ENCODE measurements around the gene TECTA.

TECTA gene

DNA sequence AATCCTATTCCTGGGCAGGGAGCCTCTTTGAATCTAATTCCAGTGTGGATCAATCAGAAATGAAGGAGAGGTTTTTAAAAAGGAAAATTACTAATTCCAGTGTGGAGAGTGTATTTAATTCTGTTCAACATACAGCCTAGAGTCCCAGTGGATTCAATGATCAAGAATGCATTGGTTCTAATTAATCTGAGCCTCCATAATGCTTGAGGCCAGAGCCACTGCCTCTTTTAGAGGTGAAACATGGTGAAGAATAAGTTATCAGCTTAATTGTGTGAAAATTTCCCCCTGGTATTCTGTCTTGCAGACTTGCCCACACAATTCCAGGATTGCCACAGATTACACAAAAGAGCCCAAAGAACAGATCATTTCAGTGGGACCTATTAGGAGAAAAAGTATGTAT is 87.7 kb downstream of the TECTA start:
- DNase-seq (ENCODE audit: low spot score): no peak

DNA sequence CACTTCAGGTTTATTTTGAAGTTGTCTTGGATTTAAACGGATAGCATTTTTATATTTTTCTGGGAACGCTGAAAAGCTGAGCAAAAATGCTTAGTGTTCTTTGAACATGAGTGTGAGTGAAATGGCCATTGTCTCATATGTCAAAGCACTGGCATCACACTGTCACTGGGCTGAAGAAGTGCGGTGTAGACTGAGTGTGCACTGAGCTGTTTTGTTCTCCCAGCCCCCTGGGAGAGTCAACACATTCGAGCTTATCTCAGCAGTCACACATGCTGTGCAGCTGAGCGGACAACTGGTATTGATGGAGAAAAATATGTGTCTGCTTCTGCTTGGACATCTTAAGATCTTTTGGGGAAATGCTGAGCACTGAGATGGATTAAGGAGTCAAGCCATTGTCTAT is 90.8 kb downstream of the TECTA start:
- no peak for DNase-seq (ENCODE audit: low spot score)

DNA sequence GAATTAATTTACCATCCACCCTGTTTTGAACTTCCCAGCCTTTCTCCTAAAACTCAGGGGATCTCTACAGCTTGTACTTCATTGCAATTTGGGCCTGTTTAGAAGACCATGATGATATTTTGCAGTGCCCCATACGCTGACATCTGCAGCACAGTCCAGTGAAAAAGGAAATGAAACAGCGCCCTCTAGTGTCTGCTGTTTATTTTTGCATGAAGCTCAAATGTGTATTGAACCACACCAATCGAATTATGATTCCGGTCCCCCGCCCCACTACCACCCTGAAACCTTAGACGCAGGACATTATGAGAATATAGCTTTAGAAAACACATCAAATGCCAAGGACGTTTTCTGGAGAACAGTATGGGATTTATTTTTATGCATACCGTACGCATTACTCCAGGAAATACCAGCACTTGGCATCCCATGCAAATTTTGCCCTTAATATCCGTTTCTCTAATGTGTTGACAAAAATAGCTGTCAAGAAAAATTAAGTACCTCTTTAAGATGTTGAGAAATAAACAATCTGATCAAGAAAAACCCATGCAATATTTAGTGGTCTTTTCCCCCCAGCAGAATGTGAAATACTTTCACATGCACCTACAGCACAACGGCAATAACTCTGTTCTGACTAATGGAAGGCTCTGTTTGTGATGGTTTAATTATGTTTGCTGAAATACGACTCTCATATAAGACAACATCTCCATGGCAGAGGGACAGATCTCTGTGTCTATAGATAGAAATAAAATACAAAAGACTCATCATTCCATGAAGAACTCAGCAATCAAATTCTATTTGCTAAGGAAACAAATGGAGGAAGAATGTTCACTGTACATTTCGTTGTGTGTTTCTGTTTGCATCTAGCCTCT is 93.9 kb downstream of the TECTA start:
- DNase-seq (ENCODE audit: low spot score): peak; percentile 47

DNA sequence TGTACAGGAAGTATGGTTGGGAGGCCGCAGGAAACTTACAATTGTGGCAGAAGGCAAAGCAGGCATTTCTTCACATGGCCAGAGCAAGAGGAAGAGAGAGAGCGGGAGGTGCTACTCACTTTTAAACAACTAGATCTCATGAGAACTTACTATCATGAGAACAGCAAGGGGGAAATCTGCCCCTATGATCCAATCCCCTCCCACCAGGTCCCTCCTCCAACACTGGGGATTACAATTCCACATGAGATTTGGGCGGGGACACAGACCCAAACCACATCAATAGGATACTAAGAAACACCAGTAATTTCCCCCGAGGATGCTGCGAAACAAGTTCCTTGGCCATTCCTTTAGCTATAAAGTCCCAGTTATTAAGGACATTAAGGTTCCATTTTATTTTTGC is 97.4 kb downstream of the TECTA start:
- no peak for DNase-seq (ENCODE audit: low spot score)

DNA sequence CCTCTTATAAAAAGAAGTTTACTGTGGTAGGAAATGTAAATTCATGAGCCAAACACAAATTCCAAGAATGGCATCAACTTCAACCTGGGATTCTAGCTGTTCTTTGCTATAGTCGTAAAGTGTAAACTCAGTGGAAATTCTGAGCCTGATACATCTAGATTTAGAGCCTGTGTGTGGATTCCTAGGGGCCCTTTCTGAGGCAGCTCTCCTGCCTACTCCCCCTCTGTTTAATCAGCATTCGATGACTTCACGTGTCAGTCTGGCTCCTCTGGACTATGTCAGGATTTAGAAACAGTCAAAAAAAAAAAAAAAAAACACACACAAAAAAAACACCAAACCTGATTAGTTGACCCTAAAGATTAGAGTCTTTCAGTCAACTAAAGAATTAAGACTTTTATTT is 98.5 kb downstream of the TECTA start:
- DNase-seq (ENCODE audit: low spot score): no peak

DNA sequence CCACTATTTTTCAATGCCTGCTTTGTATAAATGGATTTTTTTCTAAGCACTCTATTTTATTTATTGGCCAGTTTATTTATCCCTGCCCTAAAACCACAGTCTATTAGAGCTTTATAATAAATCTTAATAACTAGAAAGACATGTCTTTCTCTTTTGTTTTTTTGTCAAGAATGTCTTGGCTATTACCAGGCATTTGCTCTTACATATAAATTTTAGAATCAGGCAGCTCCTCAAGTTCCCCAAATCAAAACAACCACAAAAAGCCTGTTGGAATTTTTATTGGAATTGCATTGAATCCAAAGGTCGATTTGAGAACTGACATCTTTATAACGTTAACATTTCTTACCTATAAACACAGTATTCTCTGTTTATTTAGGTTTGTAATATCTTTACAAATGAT is 105.8 kb downstream of the TECTA start:
- DNase-seq (ENCODE audit: low spot score): no peak

DNA sequence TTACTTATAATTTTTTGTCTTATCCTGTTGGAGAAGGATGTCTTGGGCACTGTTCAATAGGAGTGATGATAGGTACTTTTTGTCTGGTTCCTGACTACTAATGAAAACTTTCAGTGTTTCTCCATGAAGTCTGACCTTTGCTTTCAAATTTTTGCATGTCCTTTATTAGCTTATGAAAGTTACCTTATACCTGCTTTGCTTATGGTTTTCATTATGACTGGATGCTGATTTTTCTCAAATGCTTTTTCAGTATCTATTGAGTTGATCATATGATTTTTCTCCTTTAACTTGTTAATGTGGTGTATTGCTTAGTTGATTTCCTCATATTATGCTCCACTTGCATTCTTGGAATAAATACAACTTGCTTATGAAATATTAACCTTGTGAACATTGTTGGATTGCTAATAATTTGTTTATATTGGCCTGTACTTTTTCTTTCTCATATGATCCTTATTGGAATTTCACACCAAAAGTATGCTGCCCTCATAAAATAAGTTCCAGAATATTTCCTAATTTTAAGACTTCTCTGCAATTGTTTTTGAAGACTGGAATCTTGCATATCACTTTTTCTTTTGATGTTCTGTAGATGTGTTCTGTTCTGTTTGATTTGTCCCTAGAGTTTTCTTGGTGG is 106.6 kb downstream of the TECTA start:
- no peak for DNase-seq (ENCODE audit: low spot score)

DNA sequence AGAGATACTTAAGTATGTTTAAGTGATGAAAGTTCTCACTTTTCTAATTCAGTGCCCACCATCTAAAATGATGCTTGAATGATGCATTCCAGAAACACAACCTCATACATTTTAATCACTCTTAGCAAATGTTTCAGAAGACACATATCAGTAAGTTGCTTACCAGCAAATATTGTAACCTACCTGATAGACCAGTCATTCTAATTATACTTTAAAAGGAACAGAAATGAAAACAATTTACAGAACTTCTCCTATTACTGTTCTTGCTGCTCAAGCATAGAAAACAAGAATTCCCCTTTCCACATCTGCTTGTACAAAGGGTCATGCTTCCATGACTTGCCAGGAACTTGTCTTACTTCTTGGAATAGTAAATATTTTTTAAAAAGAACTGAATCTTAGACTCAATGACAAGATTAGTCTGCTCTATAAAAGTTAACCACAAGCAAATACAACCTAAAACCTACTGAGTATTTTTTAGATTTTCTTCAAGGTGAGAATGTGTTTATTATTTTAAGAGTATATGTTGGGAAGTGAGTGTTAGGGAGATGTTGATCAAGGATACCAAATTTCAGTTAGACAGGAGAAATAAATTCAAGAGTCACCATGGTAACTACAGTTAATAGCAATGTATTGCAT is 109.5 kb downstream of the TECTA start:
- DNase-seq (ENCODE audit: low spot score): no peak

DNA sequence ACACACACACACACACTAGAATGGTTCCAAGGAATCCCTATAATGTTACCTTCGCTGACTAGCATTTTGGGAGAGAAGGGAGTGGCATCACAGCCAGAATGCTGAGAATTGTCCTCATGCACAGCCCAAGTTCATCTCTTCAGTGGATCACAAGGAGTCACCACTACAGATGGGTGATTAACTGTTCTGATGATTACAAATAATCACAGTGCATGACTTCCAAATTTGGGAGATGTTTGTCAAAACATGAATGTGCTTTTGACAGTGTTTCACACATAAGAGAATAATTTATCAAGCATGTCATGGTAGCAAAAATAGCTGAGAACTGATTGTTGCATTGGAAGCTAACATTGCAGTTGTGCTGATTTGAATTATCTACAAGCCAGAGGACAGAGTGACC is 110.6 kb downstream of the TECTA start:
- DNase-seq (ENCODE audit: low spot score): no peak

DNA sequence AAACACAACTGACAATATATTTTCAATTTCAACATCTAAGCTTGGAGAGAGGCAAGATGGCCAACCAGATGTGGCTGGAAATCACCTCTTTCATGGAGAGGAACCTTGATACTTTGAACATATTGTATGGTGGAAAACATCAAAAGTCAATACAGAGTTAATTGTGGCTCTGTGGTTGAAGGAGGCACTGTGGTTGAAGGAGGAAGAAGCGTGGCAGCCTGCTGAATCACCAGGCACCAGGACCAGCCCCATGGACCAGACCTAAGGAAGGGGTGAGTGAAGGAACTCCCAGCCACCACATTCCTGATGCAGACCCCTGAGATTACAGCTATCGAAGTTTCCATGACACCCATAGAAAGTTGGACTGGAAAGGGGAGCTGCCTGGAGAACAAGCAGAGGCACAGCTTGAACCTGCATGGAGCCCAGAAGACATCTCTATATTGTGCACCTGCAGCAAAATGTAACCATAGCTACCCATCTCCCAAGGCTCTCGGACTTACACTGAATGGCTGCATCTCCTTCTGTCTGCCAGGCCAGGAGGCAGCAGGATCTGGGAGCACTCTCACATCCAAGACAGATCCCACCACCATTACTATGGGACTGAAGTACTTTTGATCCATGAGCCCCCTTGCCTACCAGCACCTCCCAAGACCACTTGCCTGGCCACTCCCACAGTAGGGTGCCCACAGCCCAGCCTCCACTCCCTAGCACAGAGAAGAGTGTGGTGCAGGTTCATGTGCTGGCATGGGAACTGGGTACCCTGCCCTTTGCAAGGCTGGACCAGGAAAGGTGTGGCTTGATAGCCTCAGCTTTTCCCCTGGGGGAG is 111.7 kb downstream of the TECTA start:
- no peak for DNase-seq (ENCODE audit: low spot score)

DNA sequence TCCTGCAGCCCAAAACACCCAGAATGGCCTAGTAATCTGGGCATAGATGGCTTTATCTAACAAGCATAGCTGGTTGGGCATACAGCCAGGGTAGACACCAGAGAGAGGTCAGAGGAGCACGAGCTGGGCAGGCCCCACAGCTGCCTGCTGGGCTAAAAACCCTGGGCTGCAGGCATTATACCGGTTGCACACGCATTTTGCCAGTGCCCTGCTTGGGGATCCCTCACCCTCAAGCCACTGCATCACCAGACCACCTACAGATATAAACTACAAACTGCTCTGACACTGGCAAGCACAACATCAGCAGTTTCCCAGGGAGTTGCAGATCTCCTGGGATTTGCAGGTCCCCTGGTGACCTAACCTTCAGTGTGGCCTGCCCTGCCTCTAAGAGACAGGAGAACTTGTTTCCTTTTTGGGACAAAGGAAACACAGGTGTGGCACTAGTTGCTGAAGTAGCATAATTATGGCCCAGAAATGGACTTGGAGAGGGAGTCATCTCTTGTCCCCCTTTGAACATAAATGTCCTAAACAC is 112.4 kb downstream of the TECTA start:
- DNase-seq (ENCODE audit: low spot score): no peak

DNA sequence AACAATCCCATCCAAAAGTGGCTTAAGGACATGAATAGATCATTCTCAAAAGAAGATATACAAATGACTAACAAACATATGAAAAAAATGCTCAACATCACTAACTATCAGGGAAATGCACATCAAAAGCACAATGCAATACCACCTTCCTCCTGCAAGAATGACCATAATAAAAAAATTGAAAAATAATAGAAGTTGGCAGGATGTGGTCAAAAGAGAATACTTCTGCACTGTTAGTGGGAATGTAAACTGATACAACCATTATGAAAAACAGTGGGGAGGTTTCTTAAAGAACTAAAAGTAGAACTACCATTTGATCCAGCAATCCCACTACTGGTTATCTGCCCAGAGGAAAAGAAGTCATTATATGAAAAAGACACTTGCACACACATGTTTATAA is 113.8 kb downstream of the TECTA start:
- no peak for DNase-seq (ENCODE audit: low spot score)

DNA sequence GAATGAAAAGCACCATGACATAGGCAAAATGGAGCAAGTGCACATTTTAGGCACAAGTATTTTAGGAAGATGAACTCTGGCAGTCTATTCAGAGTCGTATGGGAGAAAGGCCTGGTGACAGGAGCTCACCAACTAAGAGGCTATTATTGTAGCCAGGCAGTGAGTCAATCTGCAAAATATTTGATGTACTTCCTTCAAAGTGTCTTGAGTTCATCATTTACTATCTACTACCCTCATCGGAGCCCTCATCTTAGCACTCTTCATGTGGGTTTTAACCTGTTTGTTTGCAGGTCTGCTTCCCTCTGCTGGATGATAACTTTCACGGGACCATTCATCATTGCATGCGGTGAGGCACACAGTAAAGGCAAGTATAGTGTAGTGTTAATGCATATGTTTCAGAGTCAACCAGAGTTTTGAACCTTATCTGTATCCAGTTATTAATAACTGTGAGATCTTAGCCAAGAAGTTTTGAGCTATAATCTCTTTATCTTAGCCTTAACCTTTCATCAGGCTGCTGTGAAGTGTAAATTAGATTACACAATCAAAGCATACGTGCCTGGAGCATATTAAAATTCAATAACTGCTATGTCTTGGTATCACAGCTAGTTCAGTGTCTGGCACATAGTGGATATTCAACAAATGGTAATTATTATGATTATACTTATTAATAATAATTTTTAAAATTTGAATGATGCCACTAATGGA is 120.6 kb downstream of the TECTA start:
- no peak for DNase-seq (ENCODE audit: low spot score)

DNA sequence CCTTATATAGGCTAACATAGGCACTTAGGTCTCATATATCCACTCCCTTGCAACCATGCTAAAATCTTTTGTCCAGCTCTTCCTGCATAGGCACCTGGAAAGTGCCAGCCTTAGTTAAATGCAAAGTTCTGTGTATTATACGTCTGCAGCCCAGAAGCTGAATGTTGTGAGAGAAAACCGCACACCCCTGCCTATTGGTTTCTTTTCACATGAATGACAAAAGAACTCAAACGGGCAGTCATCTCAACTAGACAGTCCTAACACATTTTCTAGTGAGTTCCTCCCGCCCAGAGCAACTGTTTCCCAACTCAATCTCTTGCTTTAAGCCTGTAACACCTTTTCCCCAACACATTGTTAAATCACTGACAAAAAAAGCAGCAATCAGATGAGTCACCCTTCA is 122.1 kb downstream of the TECTA start:
- DNase-seq (ENCODE audit: low spot score): no peak

DNA sequence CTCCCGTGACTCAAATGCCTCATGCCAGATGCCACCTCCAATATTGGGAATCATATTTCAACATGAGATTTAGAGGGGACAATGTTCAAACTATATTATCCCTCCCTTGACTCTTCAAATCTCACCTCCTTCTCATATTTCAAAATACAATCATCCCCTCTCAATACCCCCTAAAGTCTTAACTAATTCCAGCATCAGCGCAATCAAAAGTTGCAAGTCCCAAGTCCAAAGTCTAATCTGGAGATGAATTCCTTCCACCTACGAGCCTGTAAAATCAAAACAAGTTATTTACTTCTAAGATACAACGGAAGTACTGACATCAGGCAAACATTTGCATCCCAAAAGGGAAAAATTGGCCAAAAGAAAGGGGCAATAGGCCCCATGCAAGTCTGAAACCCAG is 124.3 kb downstream of the TECTA start:
- DNase-seq (ENCODE audit: low spot score): no peak

DNA sequence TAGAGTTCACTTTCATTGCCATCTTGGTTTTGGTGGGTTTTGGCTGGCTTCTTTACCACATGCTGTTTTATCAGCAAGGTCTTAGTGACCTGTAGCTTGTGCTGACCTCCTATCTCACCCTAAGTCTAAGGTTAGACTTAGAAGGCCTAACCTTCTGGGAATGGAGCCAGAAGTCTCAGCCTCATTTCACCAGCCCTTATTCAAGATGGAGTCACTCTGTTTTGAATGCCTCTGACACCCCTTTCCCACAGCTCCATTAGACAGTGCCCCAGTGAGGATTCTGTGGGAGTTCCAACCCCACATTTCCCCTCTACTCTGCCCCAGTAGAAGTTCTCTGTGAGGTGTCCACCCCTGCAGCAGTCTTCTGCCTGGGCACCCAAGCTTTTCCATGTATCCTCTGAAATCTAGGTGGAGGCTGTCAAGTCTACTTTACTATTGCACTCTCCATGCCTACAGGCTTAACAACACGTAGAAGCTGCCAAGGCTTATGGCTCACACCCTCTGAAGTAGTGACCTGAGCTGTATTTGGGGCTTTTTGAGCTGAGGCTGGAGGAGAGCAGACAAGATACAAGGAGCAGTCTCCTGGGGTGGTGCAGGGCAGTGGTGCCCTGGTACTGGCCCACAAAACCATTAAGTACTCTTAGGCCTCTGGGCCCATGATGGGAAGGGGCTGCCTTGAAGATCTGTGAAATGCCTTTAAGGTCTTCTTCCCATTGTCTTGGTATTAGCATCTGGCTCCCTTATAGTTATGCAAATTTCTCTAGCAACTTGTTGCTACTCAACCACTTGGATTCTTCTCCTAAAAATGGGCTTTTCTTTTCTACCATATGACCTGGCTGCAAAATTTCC is 125.6 kb downstream of the TECTA start:
- DNase-seq (ENCODE audit: low spot score): no peak

DNA sequence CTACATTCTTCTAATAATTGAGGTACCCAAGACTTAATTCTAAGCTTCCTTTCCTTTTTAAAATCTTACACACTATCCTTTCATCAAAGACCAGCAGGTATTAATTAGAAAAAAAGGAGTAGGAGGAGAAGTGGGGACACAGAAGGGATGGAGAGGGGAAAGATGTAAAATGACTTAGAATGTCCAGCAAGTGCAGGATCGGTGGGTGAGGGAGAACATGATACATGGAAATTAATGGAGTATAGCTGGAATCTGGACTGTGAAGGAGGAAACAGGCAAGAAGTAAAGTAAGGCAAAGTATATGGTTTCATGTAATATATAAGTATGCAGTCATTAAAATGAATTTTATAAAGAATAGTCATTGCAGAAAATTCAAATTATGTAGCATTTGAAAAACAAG is 127.8 kb downstream of the TECTA start:
- DNase-seq (ENCODE audit: low spot score): no peak

DNA sequence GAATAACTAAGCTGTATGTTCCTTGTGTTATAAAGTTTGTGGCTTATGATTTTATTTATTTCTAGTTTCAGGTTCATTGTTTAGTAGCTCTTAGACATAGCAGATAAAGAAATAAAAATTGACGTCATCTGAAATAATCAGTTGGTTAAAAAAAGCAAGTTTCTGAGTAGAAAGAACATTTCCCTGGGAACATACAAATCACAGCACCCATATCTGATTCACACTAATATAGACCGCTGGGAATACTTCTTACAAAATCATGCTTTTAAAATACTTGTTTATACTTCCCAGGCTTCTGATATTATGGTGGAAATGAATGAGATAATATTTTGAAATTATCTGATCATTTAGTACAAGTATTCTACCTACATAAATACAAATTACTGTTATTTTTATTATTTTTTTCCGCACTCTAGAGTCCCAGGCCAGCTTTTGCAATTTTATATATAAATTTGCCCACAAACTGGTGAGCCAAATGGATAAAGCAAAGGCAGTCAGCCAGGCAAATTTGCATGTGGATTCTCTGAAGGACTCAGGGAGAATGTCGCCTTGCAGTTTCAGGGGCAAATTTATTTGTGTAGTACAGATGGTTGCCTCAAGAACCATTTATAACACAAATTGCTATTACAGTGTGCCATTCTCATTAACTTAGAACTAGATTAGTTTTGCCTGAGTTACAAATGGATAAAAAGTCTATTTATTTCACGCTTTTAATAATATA is 128.6 kb downstream of the TECTA start:
- no peak for DNase-seq (ENCODE audit: low spot score)

DNA sequence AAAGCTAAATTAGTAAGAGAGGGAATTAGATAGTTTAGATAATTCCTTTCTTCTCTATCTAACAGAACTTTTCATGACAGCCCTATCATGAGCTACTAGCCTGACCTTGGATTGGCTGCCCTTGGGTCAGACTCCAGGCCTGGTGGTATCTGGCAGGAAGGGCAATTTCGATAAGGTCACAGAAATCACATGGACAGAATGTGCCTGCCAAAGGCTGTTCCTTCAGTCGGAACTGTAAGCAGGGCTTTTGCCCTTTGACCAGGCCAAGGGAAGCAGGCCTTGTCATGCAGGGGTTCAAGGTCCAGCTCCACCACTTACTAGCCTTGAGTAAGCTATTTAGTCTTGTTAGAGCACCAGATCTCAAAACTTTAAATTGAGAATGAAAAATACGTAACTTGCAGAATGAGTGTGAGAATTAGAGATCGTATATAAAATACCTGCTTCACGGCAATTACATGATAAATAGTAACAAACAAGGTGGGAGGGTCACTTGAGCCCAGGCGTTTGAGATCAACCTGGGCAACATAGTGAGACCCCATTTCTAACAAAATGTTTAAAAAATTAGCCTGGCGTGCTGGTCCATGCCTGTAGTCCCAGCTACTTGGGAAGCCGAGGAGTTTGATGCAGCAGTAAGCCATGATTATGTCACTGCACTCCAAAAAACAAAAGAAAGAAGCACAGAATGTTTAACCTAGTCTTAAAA is 130.7 kb downstream of the TECTA start:
- peak; percentile 23 for DNase-seq (ENCODE audit: low spot score)

Data from HuH-7 (cell line).